ENCODE measurements around the gene DEPP1.

DNA sequence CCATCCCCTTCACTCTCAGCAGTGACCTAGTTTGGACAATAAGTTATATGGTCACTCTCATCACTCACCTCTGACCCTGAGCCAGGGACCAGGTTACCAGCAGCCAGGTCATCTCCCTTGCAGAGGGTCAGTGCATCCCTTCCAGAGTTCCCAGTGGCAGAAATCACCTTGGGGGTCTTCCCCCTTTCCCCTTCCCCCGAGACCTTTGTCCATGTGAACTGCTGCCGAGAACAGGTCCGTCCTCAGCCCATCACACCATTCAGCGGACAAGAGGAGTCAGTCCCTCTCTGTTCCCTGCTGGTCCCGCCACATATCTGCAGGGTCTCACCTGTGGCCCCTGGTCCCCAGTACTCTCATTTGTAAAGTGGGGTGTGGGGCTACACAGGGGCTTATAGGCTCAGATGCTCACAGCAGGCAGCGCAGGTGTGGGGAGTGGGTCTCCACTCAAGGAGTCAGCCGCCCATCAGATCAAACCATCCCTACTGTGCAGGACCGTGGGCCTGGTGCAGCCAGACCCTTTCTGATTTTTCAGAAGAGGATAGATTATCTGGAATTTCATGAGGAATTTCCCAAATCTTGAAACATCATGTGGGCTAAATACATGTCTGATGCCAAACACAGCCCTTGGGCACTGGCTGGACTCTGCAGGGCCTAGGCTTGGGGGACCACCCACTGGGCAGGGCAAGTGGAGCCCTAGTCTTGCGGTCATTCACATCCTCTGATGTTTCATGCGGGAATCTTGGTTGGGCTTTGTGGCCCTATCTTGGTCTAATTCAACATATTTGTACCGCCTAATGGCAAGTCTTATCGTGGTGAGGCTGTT is 6.5 kb downstream of the DEPP1 start:
- TF ChIP-seq, protein P1, sequence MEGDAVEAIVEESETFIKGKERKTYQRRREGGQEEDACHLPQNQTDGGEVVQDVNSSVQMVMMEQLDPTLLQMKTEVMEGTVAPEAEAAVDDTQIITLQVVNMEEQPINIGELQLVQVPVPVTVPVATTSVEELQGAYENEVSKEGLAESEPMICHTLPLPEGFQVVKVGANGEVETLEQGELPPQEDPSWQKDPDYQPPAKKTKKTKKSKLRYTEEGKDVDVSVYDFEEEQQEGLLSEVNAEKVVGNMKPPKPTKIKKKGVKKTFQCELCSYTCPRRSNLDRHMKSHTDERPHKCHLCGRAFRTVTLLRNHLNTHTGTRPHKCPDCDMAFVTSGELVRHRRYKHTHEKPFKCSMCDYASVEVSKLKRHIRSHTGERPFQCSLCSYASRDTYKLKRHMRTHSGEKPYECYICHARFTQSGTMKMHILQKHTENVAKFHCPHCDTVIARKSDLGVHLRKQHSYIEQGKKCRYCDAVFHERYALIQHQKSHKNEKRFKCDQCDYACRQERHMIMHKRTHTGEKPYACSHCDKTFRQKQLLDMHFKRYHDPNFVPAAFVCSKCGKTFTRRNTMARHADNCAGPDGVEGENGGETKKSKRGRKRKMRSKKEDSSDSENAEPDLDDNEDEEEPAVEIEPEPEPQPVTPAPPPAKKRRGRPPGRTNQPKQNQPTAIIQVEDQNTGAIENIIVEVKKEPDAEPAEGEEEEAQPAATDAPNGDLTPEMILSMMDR (IDR thresholded peaks at IDR 0.05) = no peak
- no peak for TF ChIP-seq POLR2A (IDR thresholded peaks at IDR 0.05)
